Kidney (tissue), 14 donors: ENCODE results near the gene TOGARAM2. TPM values are rescaled to one million over a fixed set of nuclear protein-coding genes. Genes with fewer than 3 reads are reported as not detected.

Experiments
- DNase-seq, 5 donors: peaks; one replicate each; pipeline ENCODE4 v3.0.0-alpha.2; 2013 to 2020
- FAIRE-seq: peaks from 2 replicates; lab custom pipeline; 2012; peaks lifted over from hg19 to GRCh38; lab: Jason Lieb, UNC
- H3K27ac ChIP-seq, 2 donors: one replicate each; pipeline ENCODE4 v1.7.0; 2013; ENCODE audit warnings: low read depth in 2 of 2, low read length in 2 of 2, inconsistent platforms in 1 of 2
- H3K27me3 ChIP-seq: one replicate; pipeline ENCODE4 v1.7.1; 2013; ENCODE audit warnings: low read length, inconsistent platforms; ENCODE audit not compliant: control insufficient read depth, insufficient read depth
- H3K36me3 ChIP-seq, 3 donors: one replicate each; pipeline versions ENCODE4 v1.7.0 to v1.7.1; 2013; ENCODE audit warnings: low read length in 3 of 3, control low read depth in 1 of 3, inconsistent platforms in 1 of 3; ENCODE audit not compliant: insufficient read depth in 3 of 3, control insufficient read depth in 2 of 3
- H3K4me1 ChIP-seq, 3 donors: one replicate each; pipeline versions ENCODE4 v1.7.0 to v1.7.1; 2013; ENCODE audit warnings: low read length in 3 of 3, inconsistent platforms in 1 of 3, low read depth in 1 of 3; ENCODE audit not compliant: control insufficient read depth in 2 of 3, insufficient read depth in 2 of 3
- H3K4me3 ChIP-seq, 3 donors: one replicate each; pipeline versions ENCODE4 v1.7.0 to v1.8.1; 2013; ENCODE audit warnings: low read length in 3 of 3, control low read depth in 1 of 3, inconsistent platforms in 1 of 3
- H3K9ac ChIP-seq, 3 donors: one replicate each; pipeline versions ENCODE4 v1.7.0 to v1.7.1; 2013; ENCODE audit warnings: low read length in 3 of 3, control low read depth in 1 of 3, inconsistent platforms in 1 of 3
- H3K9me3 ChIP-seq, 3 donors: one replicate each; pipeline versions ENCODE4 v1.7.0 to v1.7.1; 2013; ENCODE audit warnings: low read length in 3 of 3, control low read depth in 1 of 3, inconsistent platforms in 1 of 3; ENCODE audit not compliant: control insufficient read depth in 2 of 3, insufficient read depth in 1 of 3
- intact Hi-C: fragments of 100-400 bp; cut with DNase I; formaldehyde crosslinking; loops from one replicate; pipeline ENCODE4 v1.11.1; 2022
- polyA plus RNA-seq: library from polyadenylated mRNA; stranded (reverse); fragments of 350-450 nt; fragmentation: Illumina TruSeq; extraction: RNeasy Lipid Tissue Mini Kit (QIAGEN cat#74804); gene quantifications from one replicate; pipeline ENCODE4 v1.2.3, GENCODE V29; 2014; ENCODE audit warnings: low read depth, low replicate concordance; ENCODE audit not compliant: insufficient read depth
- total RNA-seq: library from RNA; stranded (reverse); fragmentation: NEBNext Ultra II Directional; extraction: Animal tissue kit (Norgen Biotek cat#: 25700); gene quantifications from one replicate; pipeline ENCODE4 v1.2.1, GENCODE V29; 2021
- TF ChIP-seq, protein P1 (sequence below): IDR thresholded peaks from 3 replicates; pipeline ENCODE4 v1.5.1; 2012; ENCODE audit warnings: mild to moderate bottlenecking, moderate library complexity, borderline replicate concordance; ENCODE audit not compliant: insufficient read depth; ENCODE audit errors: extremely low read depth
- donor health status: control.
- donor health status: control.
- donor health status: control.
- donor health status: control.
- donor health status: control.
- donor health status: DM: yes; HTN: yes; CAD: no.
- donor health status: Normal renal cell carcinoma (clear cell type).

TOGARAM2 gene
- total and polyA plus RNA-seq, 2 donors from 2014 or later: 0.60 to 1.4 TPM

DNA sequence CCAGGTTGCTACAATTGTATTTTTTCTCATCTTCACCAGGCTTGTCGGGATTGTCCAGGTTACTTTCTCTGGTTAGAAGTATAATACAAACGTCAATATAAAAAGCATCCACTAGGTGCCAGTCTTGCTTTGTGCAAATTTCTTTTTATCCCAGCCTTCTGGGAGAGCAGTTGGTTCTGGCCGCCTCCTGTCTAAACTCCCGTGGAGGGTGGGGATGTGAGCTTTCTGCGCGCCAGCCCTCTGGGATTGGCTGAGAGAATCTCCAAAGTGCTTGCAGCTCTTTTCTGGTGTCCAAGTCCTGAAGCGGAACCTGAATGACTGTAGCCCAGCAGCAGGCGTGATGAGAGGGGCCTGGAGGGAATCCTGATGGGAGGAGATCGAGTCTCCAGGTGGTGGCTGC is 22.4 kb upstream of the TOGARAM2 start:
- H3K27me3 ChIP-seq: no peaks in the 10 kb centered on the region
- H3K4me1 ChIP-seq: peaks cover 0 to 3% (median 0%) of the 10 kb centered on the region in 3 donors
- no peaks in the 10 kb centered on the region for H3K36me3 ChIP-seq
- FAIRE-seq (peak; percentile 70), DNase-seq (peak; percentile 74 to 91 (median 84))
- H3K4me3 ChIP-seq: no peak overlapping the region
- TF ChIP-seq, protein P1, sequence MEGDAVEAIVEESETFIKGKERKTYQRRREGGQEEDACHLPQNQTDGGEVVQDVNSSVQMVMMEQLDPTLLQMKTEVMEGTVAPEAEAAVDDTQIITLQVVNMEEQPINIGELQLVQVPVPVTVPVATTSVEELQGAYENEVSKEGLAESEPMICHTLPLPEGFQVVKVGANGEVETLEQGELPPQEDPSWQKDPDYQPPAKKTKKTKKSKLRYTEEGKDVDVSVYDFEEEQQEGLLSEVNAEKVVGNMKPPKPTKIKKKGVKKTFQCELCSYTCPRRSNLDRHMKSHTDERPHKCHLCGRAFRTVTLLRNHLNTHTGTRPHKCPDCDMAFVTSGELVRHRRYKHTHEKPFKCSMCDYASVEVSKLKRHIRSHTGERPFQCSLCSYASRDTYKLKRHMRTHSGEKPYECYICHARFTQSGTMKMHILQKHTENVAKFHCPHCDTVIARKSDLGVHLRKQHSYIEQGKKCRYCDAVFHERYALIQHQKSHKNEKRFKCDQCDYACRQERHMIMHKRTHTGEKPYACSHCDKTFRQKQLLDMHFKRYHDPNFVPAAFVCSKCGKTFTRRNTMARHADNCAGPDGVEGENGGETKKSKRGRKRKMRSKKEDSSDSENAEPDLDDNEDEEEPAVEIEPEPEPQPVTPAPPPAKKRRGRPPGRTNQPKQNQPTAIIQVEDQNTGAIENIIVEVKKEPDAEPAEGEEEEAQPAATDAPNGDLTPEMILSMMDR: peak; percentile 69
- intact Hi-C loops: loop anchor here (5.0 kb wide), 1 partner anchor 239 kb away; no protein-coding TSS in a partner anchor
- H3K9ac ChIP-seq: no peak overlapping the region
- no peak overlapping the region for H3K27ac ChIP-seq
- H3K9me3 ChIP-seq: no peaks in the 10 kb centered on the region

DNA sequence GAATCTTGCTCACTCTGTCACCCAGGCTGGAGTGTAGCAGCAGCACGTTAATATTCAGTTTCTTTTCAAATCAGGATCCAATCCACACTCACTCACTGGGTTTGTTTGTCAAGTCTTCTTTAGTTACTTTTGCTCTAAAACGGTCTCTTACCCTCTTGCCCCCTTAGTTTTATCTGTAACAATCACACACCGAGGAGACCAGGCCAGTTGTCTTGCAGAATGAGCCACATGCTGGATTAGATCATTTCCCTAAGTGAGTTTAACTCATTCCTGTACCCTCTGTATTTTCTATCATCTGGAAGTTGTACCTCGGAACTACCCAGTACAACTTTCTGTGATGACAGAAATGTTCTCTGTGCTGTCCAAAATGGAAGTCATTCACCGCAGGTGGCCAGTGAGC is 20.7 kb upstream of the TOGARAM2 start:
- Histone ChIP-seq H3K4me3 (no peak overlapping the region), H3K27ac (no peak overlapping the region), H3K4me1 (peaks cover 0 to 3% (median 0%) of the 10 kb centered on the region in 3 donors), H3K27me3 (no peaks in the 10 kb centered on the region), H3K36me3 (no peaks in the 10 kb centered on the region), H3K9me3 (no peaks in the 10 kb centered on the region), H3K9ac (no peak overlapping the region)
- DNase-seq (no peak), FAIRE-seq (no peak)
- intact Hi-C loops: no loop called here
- TF ChIP-seq, protein P1: no peak

DNA sequence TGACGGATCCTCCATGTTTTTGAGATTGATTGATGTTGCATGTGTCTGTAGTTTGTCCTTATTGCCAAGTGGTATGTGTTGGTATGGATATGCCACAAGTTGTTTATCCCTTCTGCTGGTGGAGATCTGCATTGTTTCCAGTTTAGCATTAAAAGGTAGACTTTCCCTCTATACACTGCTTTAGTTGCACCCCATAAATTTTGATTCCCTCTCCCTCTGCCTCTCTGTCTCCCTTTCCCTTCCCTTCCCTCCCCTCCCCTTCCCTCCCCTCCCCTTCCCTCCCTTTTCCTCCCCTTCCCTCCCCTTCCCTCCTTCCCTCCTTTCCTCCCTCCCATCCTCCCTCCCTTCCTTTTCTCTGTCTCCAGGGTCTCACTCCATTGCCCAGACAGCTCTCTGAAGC is 18.6 kb upstream of the TOGARAM2 start:
- Histone ChIP-seq H3K27me3 (no peaks in the 10 kb centered on the region), H3K27ac (no peak overlapping the region), H3K4me1 (peaks cover 0 to 3% (median 0%) of the 10 kb centered on the region in 3 donors), H3K36me3 (no peaks in the 10 kb centered on the region), H3K4me3 (no peak overlapping the region), H3K9ac (no peak overlapping the region), H3K9me3 (no peaks in the 10 kb centered on the region)
- TF ChIP-seq, protein P1: no peak
- no peak for FAIRE-seq
- DNase-seq: no peak
- intact Hi-C loops: no loop called here

DNA sequence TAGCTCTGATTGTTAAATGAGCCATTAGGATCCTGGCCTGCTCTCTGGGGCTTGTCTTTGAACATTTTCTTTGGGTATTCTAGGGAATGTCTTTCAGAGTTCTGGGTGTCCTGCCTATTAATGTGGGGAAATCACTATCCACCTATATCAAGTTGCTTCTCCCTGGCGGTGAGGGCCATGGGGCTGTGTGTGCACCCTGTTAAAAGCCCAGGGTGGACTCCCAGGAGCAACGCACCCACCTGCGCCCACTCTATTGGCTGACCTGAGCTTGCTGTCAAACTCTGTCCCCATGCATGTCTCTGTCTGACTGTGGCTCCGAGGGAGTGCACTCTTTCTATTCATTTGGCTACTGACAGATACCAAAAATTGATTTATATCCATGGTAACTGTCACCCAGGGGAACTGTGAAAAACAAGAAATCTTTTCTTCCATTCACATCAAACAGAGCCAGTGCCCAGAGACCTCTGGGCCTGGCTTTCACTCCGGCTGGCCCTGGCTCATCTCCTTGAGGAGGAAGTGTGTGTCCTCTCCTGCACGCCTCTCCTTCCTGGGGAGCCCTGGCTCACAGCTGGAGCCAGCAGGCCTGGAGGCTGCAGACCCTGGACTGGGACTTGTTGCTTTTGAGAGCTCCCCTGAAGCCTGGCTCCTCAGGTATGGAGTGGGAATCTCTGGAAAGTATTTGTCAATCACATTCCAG is 10.5 kb upstream of the TOGARAM2 start:
- no peak overlapping the region for H3K4me3 ChIP-seq
- intact Hi-C loops: no loop called here
- H3K27me3 ChIP-seq: no peaks in the 10 kb centered on the region
- H3K4me1 ChIP-seq: no peaks in the 10 kb centered on the region
- no peak overlapping the region for H3K9ac ChIP-seq
- H3K36me3 ChIP-seq: no peaks in the 10 kb centered on the region
- no peaks in the 10 kb centered on the region for H3K9me3 ChIP-seq
- TF ChIP-seq, protein P1: no peak
- no peak overlapping the region for H3K27ac ChIP-seq
- FAIRE-seq (no peak), DNase-seq (peak in 1 of 5 donors; percentile 20)
